GM12878 (cell line): ENCODE data around the gene TMEM53. TPM values are rescaled to one million over a fixed set of nuclear protein-coding genes. Genes with fewer than 3 reads are reported as not detected.

ENCODE experiments used
- ATAC-seq: fragments of 200-7000 bp; cut with Tn5 transposase; 3 replicates; pipeline ENCODE4 v1.9.1; 2020; ENCODE audit warnings: mild to moderate bottlenecking, moderate library complexity
- BruUV-seq: library from RNA; stranded (reverse); fragments of 400-500 nt; replicated peaks from 2 replicates; lab custom pipeline; 2021; lab: Mats Ljungman, UMichigan
- CTCF ChIA-PET: fragments of 300-600 bp; sonication (Branson Sonifier 250); formaldehyde crosslinking; extraction: SDS; loops from one replicate; lab custom pipeline; 2021; ENCODE audit warnings: inconsistent platforms; lab: Yijun Ruan, JAX
- POLR2A ChIA-PET: fragments of 350-600 bp; formaldehyde crosslinking; extraction: SDS; loops from one replicate; lab custom pipeline; 2021; ENCODE audit warnings: inconsistent platforms; lab: Charles Lee
- RAD21 ChIA-PET: fragments of 300-600 bp; sonication (Branson Sonifier 250); formaldehyde crosslinking; loops from one replicate; lab custom pipeline; 2023; ENCODE audit warnings: antibody characterized with exemption; ENCODE audit not compliant: unreplicated experiment; lab: Charles Lee
- SMC1A ChIA-PET: fragments of 300-600 bp; sonication (Branson Sonifier 250); formaldehyde crosslinking; loops from one replicate; lab custom pipeline; 2023; ENCODE audit not compliant: unreplicated experiment, uncharacterized antibody; lab: Charles Lee
- DNase-seq: peaks from one replicate; pipeline ENCODE4 v3.0.0-alpha.2; 2011; ENCODE audit warnings: low read depth, low spot score
- FAIRE-seq: peaks from 3 replicates; lab custom pipeline; 2011; peaks lifted over from hg19 to GRCh38; lab: Jason Lieb, UNC
- H2AFZ ChIP-seq: 2 replicates; pipeline ENCODE4 v1.6.0; 2011; ENCODE audit warnings: low read depth, low read length, control low read depth; ENCODE audit not compliant: control insufficient read depth
- H3K27ac ChIP-seq: 2 replicates; pipeline ENCODE4 v1.5.1; 2011; ENCODE audit warnings: control low read depth; ENCODE audit not compliant: control insufficient read depth, insufficient read depth
- H3K27me3 ChIP-seq, 2 experiments: replicated peaks in 1 of 2; 2 replicates each; pipeline versions ENCODE4 v1.6.0 to v1.6.1; 2011; ENCODE audit warnings: low read length in 1 of 2; ENCODE audit not compliant: control insufficient read depth in 2 of 2, insufficient read depth in 2 of 2
- H3K36me3 ChIP-seq, 2 experiments: 2 replicates each; pipeline ENCODE4 v1.5.1; 2011; ENCODE audit warnings: low read length in 1 of 2; ENCODE audit not compliant: control insufficient read depth in 2 of 2, insufficient read depth in 2 of 2
- H3K4me1 ChIP-seq: 2 replicates; pipeline ENCODE4 v1.6.1; 2011; ENCODE audit warnings: mild to moderate bottlenecking, low read length, moderate library complexity, mixed read lengths; ENCODE audit not compliant: control insufficient read depth, insufficient read depth
- H3K4me2 ChIP-seq: 2 replicates; pipeline ENCODE4 v1.6.0; 2011; ENCODE audit warnings: control low read depth; ENCODE audit not compliant: control insufficient read depth, insufficient read depth
- H3K4me3 ChIP-seq: fragments of 200-600 bp; sonication (generic); 2 replicates; pipeline ENCODE4 v1.5.1; 2016
- H3K79me2 ChIP-seq: 2 replicates; pipeline ENCODE4 v1.6.0; 2011; ENCODE audit warnings: low read length; ENCODE audit not compliant: control insufficient read depth, insufficient read depth
- H3K9ac ChIP-seq: 2 replicates; pipeline ENCODE4 v1.8.0; 2011; ENCODE audit warnings: low read length, control low read depth, mixed read lengths; ENCODE audit not compliant: control insufficient read depth, insufficient read depth
- H3K9me3 ChIP-seq: replicated peaks from 3 replicates; pipeline ENCODE4 v1.5.1; 2011; ENCODE audit warnings: mild to moderate bottlenecking, low read length; ENCODE audit not compliant: control insufficient read depth, insufficient read depth
- H4K20me1 ChIP-seq: 2 replicates; pipeline ENCODE4 v1.6.0; 2011; ENCODE audit not compliant: control insufficient read depth, insufficient read depth
- CEBPB ChIP-seq, 2 experiments: fragments of 150-350 bp in 1 of 2; IDR thresholded peaks; 2 replicates each; pipeline ENCODE4 v1.6.1; 2012 to 2014; ENCODE audit warnings: low read depth in 2 of 2, low read length in 2 of 2, borderline replicate concordance in 1 of 2, inconsistent platforms in 1 of 2
- CHD4 ChIP-seq: fragments of 200-600 bp; sonication (generic); IDR thresholded peaks from 2 replicates; pipeline ENCODE4 v1.6.1; 2016; ENCODE audit warnings: mild to moderate bottlenecking
- GABPA ChIP-seq: IDR thresholded peaks from 2 replicates; pipeline ENCODE4 v1.6.1; 2014; ENCODE audit warnings: antibody characterized with exemption, low read depth, mild to moderate bottlenecking, inconsistent platforms
- HSF1 ChIP-seq: fragments of 150-350 bp; IDR thresholded peaks from 2 replicates; pipeline ENCODE4 v1.6.1; 2014; ENCODE audit warnings: mild to moderate bottlenecking, low read depth, low read length
- IRF5 ChIP-seq: fragments of 450-650 bp; IDR thresholded peaks from 2 replicates; pipeline ENCODE4 v1.6.1; 2017; ENCODE audit warnings: borderline replicate concordance
- NBN ChIP-seq: fragments of 450-650 bp; IDR thresholded peaks from 2 replicates; pipeline ENCODE4 v1.6.1; 2016
- NFYB ChIP-seq: IDR thresholded peaks from 2 replicates; pipeline ENCODE4 v1.6.1; 2011; ENCODE audit warnings: low read depth, mild to moderate bottlenecking, low read length, improper control_type of control experiment, moderate library complexity; ENCODE audit not compliant: insufficient read depth
- PKNOX1 ChIP-seq: fragments of 450-650 bp; IDR thresholded peaks from 2 replicates; pipeline ENCODE4 v1.6.1; 2016; ENCODE audit warnings: mild to moderate bottlenecking
- PML ChIP-seq: IDR thresholded peaks from 2 replicates; pipeline ENCODE4 v1.6.1; 2012; ENCODE audit warnings: low read length, inconsistent platforms
- RAD51 ChIP-seq: fragments of 450-650 bp; IDR thresholded peaks from 2 replicates; pipeline ENCODE4 v1.6.1; 2016; ENCODE audit warnings: moderate library complexity, mild to moderate bottlenecking, inconsistent platforms
- REST ChIP-seq: IDR thresholded peaks from 2 replicates; pipeline ENCODE4 v1.6.1; 2012; ENCODE audit warnings: mild to moderate bottlenecking, low read depth, low read length
- SRF ChIP-seq, 2 experiments: IDR thresholded peaks; 2 replicates each; pipeline ENCODE4 v1.6.1; 2011; ENCODE audit warnings: low read depth in 2 of 2, low read length in 2 of 2, mild to moderate bottlenecking in 1 of 2, moderate library complexity in 1 of 2
- TCF3 ChIP-seq: IDR thresholded peaks from 2 replicates; pipeline ENCODE4 v1.6.1; 2012; ENCODE audit warnings: low read depth, mild to moderate bottlenecking, low read length, borderline replicate concordance; ENCODE audit not compliant: insufficient read depth
- USF1 ChIP-seq: IDR thresholded peaks from 2 replicates; pipeline ENCODE4 v1.6.1; 2011; ENCODE audit warnings: borderline replicate concordance, low read depth, mild to moderate bottlenecking, moderate library complexity, mixed read lengths, low read length; ENCODE audit not compliant: insufficient read depth; ENCODE audit errors: extremely low read length
- WGBS: methylation state at CpG from one replicate; pipeline ENCODE4 v1.1.6; 2016; ENCODE audit warnings: low lambda C conversion rate; ENCODE audit not compliant: insufficient replicate concordance, insufficient coverage; ENCODE audit errors: missing lambda C conversion rate; 5-methylcytosine and 5-hydroxymethylcytosine counted together
- in situ Hi-C: fragments of 300-500 bp; cut with MboI; formaldehyde crosslinking; loops from 9 replicates; pipeline ENCODE4 v1.14.3; 2018; ENCODE audit warnings: mixed read lengths
- intact Hi-C: fragments of 100-400 bp; cut with micrococcal nuclease; formaldehyde crosslinking; loops from one replicate; pipeline ENCODE4 v1.14.2; 2022; ENCODE audit not compliant: unreplicated experiment
- polyA plus RNA-seq, 11 experiments: library from polyadenylated mRNA; depleted of rRNA in 4 of 11; unstranded in 6 of 11; stranded (reverse) in 5 of 11; fragments of >200 nt; fragmentation: Nextera tagmentation in 4 of 11; fragmentation: Illumina TruSeq in 1 of 11; extraction: Ambion mirVana in 4 of 11; extraction: Trizol in 1 of 11; gene quantifications; 1 replicate in 1 of 11; 2 replicates in 10 of 11; pipeline versions ENCODE4 v1.2.1 to v1.2.3, GENCODE V29; 2011 to 2016; ENCODE audit warnings: inconsistent platforms in 2 of 11, missing spikeins in 2 of 11, low read depth in 1 of 11
- total RNA-seq, 4 experiments: library from RNA; depleted of rRNA in 3 of 4; stranded (reverse); fragments of >200 nt in 3 of 4; fragmentation: Illumina TruSeq in 1 of 4; extraction: Trizol in 1 of 4; gene quantifications; 2 replicates each; pipeline versions ENCODE4 v1.2.1 to v1.2.3, GENCODE V29; 2013 to 2021

The TMEM53 gene
- total and polyA plus RNA-seq, 10 of the 15 experiments (the other 5 are each of a cell fraction or from before 2014, with no cell fraction given): 3.1 to 23.9 (median 11.1) TPM

- POLR2A ChIA-PET: no interaction called here
- no peak for TF ChIP-seq CEBPB (IDR thresholded peaks at IDR 0.05; ENCODE audit: borderline replicate concordance in 1 of 2, low read depth in 2 of 2, low read length in 2 of 2)
- TF ChIP-seq NBN: no peak
- TF ChIP-seq HSF1: no peak
- TF ChIP-seq GABPA: no peak
- TF ChIP-seq NFYB: no peak
- no peak for TF ChIP-seq IRF5
- TF ChIP-seq TCF3: no peak
- TF ChIP-seq PKNOX1: no peak
- no peak for TF ChIP-seq SRF (IDR thresholded peaks at IDR 0.05; ENCODE audit: low read depth in 2 of 2, low read length in 2 of 2)
- TF ChIP-seq RAD51: no peak
- no peak for TF ChIP-seq REST
- no peak for TF ChIP-seq CHD4
- no peak for TF ChIP-seq USF1
- no peak for TF ChIP-seq PML
- TF ChIP-seq, all 136 proteins: peak for 0
- BruUV-seq: no TSS peak
- Histone ChIP-seq H3K4me3 (no peak overlapping the region), H3K4me2 (no peak overlapping the region), H3K27ac (no peak overlapping the region), H3K36me3 (peaks cover 23 to 38% of the 10 kb centered on the region in 2 experiments), H4K20me1 (no peaks in the 10 kb centered on the region; the same call in 1 of the 2 replicates), H2AFZ (no peak overlapping the region), H3K4me1 (no peaks in the 10 kb centered on the region), H3K9me3 (no peaks in the 10 kb centered on the region), H3K27me3 (no peaks in the 10 kb centered on the region), H3K79me2 (no peaks in the 10 kb centered on the region), H3K9ac (no peak overlapping the region)
- FAIRE-seq: no peak
- WGBS: 69% methylated on average over 2 of the region's 2 CpGs
- ChIA-PET RAD21 (no interaction called here), CTCF (interaction anchor here (0.6 to 2.6 kb wide), 6 partner anchors 9 to 581 kb away, joined by 3 to 12 read pairs (median 4); no protein-coding TSS in a partner anchor), SMC1A (interaction anchor here (0.9 to 2.5 kb wide), 4 partner anchors 8 to 53 kb away, joined by 3 to 6 read pairs (median 4); no protein-coding TSS in a partner anchor)
- intact Hi-C loops (no loop called here), in situ Hi-C loops (no loop called here)
- no peak for DNase-seq
- ATAC-seq: no peak
Measured at GRCh38 chr1:44647896-44648295, 26.4 kb downstream of the TMEM53 start.
